Astrocyte of the cerebellum (primary cell): ENCODE data around the gene TAF7L.
"Not testable (repeated sequence)": the region's sequence is repeated elsewhere in the genome, so short reads cannot be mapped to it uniquely, and the experiment has no call there.

Experiments used
- DNase-seq: peaks from one replicate; pipeline ENCODE4 v3.0.0-alpha.2; 2011; ENCODE audit warnings: low read depth
- H3K4me3 ChIP-seq: 2 replicates; pipeline ENCODE4 v1.5.1; 2011; ENCODE audit warnings: mild to moderate bottlenecking, low read depth, low read length, moderate library complexity
- CTCF ChIP-seq: IDR thresholded peaks from 2 replicates; pipeline ENCODE4 v1.5.1; 2012; ENCODE audit warnings: low read length, low read depth, moderate library complexity, mild to moderate bottlenecking; ENCODE audit errors: missing control alignments
- in situ Hi-C: cut with HindIII; loops from 2 replicates; pipeline ENCODE4 v1.10.0; 2017; ENCODE audit warnings: low sequenced_read_pairs

The TAF7L gene

DNA sequence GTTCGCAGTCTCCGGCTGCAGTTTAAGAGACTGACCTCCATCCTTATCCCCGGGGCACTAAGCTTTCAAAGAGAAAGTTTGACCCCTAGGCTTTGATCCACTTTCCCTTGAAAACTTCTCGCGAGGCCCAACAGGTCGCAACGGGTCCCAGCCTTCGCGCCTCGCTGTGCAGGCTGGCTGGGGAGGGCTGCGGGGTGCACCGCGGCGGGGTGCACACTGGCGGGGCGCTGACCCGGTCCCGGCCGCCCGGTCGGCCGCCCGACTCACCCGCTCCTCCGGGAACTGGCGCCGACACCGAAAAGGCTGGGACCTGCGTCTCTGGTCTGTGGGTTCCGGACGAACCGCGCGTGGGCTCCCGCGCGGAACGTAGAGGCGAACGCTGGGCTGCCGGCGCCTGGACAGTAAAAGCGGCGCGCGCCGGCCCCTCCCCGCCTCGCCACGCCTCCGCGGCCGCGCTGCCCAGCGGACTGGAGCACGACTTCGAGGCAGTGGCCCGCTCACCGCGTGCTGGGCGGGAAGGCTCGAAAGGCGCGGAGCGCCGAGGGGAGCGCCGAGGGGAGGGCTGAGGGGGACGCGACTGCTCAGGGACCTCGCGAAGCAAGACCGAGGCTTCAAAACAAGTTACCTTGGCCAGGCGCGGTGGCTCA is at the start of gene TAF7L:
Gene TAF7L, minus strand, starts transcription at position 378 of the 647 bp plus-strand sequence. CDS start 3,791 bp downstream, outside the sequence.
- in situ Hi-C loops: no loop called here
- TF ChIP-seq CTCF: no peak
- DNase-seq: no peak
- H3K4me3 ChIP-seq: peak within 1 kb of the TSS; percentile 26

DNA sequence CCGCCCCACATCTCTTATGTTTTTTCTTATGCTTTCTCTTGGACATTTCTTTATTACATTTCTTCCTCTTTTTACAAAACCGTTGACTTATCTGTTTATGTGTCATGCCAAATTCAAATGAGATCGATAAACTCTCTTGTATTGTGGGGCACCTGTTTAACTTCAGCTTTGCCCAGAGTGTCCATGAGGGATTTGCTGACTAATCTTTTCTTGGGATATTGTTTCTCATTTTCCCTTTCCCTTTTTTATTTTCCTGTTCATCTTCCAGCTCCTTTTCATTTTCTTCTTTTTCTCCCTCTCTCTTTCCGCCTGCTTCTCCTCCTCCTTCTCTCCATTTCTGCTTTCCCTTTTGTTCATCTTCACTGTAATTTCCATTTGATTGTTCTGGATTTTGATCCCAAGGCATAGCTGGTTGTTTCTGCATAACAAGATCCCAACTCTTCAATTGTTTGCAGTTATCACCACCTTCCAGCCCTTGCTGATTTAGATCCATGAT is 46.7 kb upstream of the TAF7L start:
- in situ Hi-C loops: no loop called here
- DNase-seq: no peak

GRCh38 chrX:101334310-101334709 is 43.2 kb upstream of the TAF7L start:
- DNase-seq, in situ Hi-C loops, H3K4me3 ChIP-seq: not testable (repeated sequence)

More for the DNA sequence above, 46.7 kb upstream of the TAF7L start:
- TF ChIP-seq CTCF: no peak
- no peak overlapping the region for H3K4me3 ChIP-seq

DNA sequence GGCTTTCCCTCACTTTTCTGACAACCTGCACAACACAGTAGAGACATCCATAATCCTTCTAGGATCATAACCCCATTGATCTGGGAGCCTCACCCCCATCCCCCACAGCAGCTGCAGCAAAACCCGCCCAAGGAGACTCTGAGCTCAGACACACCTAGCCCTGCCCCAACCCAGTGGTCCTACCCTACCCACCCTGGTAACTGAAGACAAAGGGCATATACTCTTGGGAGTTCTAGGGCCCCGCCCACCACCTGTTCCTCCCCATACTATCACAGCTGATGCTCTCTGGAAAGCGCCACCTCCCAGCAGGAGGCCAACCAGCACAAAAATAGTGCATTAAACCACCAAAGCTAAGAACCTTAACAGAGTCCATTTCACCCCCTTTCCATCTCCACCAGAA is 35.5 kb upstream of the TAF7L start:
- H3K4me3 ChIP-seq, in situ Hi-C loops, DNase-seq: not testable (repeated sequence)

- in situ Hi-C loops: no loop called here
- no peak for TF ChIP-seq CTCF
- no peak for DNase-seq
- H3K4me3 ChIP-seq: no peak overlapping the region
Measured at GRCh38 chrX:101303790-101304189, 12.7 kb upstream of the TAF7L start.

DNA sequence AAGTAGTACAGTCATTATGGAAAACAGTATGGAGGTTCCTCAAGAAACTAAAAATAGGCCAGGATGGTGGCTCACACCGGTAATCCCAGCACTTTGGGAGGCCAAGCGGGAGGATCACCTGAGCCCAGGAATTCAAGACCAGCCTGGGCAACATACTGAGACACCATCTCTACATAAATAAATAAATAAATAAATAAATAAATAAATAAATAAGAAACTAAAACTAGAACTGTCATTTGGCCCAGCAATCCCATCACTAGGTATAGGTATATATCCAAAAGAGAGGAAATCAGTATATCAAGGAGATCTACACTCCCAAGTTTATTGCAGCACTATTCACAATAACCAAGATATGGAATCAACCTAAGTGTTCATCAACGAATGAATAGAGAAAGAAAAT is 4.5 kb upstream of the TAF7L start:
- H3K4me3 ChIP-seq, in situ Hi-C loops, DNase-seq: not testable (repeated sequence)

DNA sequence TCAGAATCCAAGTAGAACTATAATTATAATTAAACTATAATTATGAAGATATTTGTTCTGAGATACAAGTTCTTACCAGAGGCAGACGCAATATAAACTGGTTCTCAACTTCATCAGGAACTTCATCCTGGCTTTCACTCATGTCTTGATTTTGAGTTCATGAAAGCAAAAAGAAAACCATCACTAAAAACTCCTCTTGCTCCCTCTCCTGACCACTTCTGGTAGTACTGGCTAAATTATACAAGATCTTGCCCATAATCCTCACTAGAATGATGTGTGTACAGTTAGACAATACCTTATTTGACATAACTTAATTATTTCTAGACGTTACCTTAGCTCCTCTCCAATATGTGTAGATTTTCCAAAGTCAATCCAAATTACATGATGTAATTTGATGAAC is 3.7 kb downstream of the TAF7L start:
- DNase-seq: peak; percentile 22
- H3K4me3 ChIP-seq: no peak overlapping the region
- in situ Hi-C loops: no loop called here
- peak; percentile 47 for TF ChIP-seq CTCF

DNA sequence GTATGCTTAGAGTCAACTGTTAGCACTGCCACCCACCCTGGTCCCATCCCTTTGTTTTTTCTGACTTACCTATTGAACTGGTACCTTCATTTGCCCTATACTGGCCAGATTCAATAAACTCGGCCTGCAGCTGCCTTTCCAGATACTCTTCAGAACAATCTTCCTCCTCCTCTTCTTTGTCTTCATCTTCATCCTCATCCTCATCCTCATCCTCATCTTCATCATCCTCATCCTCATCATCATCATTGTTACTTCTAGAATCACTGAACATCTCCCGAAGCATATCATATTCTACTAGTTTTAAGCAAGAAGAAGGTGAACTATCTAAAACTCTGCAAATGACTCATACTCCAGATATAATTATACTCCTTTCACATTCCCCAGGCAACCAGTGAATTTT is 14.9 kb downstream of the TAF7L start:
- no peak overlapping the region for H3K4me3 ChIP-seq
- no peak for TF ChIP-seq CTCF
- no peak for DNase-seq
- in situ Hi-C loops: no loop called here
